WTC11 (cell line): Measurements from ENCODE around the gene STK32C. TPM values are rescaled to one million over a fixed set of nuclear protein-coding genes. Genes with fewer than 3 reads are reported as not detected.

Experiments used
- ATAC-seq: fragments of 200-7000 bp; cut with Tn5 transposase; 2 replicates; pipeline ENCODE4 v1.10.0; 2021; ENCODE audit warnings: mild to moderate bottlenecking, moderate library complexity
- CTCF ChIA-PET: fragments of 300-600 bp; sonication (Branson Sonifier 250); formaldehyde crosslinking; loops from one replicate; lab custom pipeline; 2021; ENCODE audit warnings: antibody characterized with exemption; lab: Charles Lee
- POLR2A ChIA-PET: fragments of 350-600 bp; sonication (Branson Sonifier 250); formaldehyde crosslinking; loops from one replicate; lab custom pipeline; 2021; ENCODE audit warnings: antibody characterized with exemption; lab: Charles Lee
- DNase-seq: peaks from one replicate; pipeline ENCODE4 v3.0.0; 2021; ENCODE audit warnings: low spot score
- H3K27ac Mint-ChIP-seq: 2 replicates; pipeline ENCODE4 v1.8.0; 2021; ENCODE audit warnings: mixed read lengths
- H3K27me3 Mint-ChIP-seq: 2 replicates; pipeline ENCODE4 v1.8.0; 2021; ENCODE audit warnings: low read depth, mild to moderate bottlenecking, moderate library complexity, mixed read lengths
- H3K36me3 Mint-ChIP-seq: 2 replicates; pipeline ENCODE4 v1.8.0; 2021; ENCODE audit warnings: mixed read lengths
- H3K4me1 Mint-ChIP-seq: 2 replicates; pipeline ENCODE4 v1.8.0; 2022; ENCODE audit warnings: mixed read lengths
- H3K4me3 Mint-ChIP-seq: 2 replicates; pipeline ENCODE4 v1.8.0; 2021; ENCODE audit warnings: mild to moderate bottlenecking, moderate library complexity, mixed read lengths
- H3K9me3 Mint-ChIP-seq: 2 replicates; pipeline ENCODE4 v1.8.0; 2021; ENCODE audit warnings: mixed read lengths
- FOXJ3 ChIP-seq: sonication (generic); formaldehyde crosslinking; IDR thresholded peaks from 2 replicates; pipeline ENCODE4 v1.9.0; 2021; ENCODE audit warnings: missing genetic modification reagents, mild to moderate bottlenecking, borderline replicate concordance
- FOXK1 ChIP-seq: sonication (generic); formaldehyde crosslinking; IDR thresholded peaks from 2 replicates; pipeline ENCODE4 v1.8.0; 2022; ENCODE audit warnings: mild to moderate bottlenecking, moderate library complexity, missing genetic modification reagents
- IRF2 ChIP-seq: sonication (generic); formaldehyde crosslinking; IDR thresholded peaks from 2 replicates; pipeline ENCODE4 v1.8.0; 2022; ENCODE audit warnings: low read depth, missing genetic modification reagents, borderline replicate concordance
- NR1H2 ChIP-seq: sonication (generic); formaldehyde crosslinking; IDR thresholded peaks from 2 replicates; pipeline ENCODE4 v1.9.0; 2021; ENCODE audit warnings: mild to moderate bottlenecking, moderate library complexity, missing genetic modification reagents
- NR2C2 ChIP-seq: sonication (generic); formaldehyde crosslinking; IDR thresholded peaks from 2 replicates; pipeline ENCODE4 v1.8.0; 2022; ENCODE audit warnings: mild to moderate bottlenecking, missing genetic modification reagents
- PRRX2 ChIP-seq: fragments of 250-450 bp; sonication (Bioruptor Pico); IDR thresholded peaks from 2 replicates; pipeline ENCODE4 v1.8.0; 2021; ENCODE audit warnings: mild to moderate bottlenecking
- SMAD4 ChIP-seq: sonication (generic); formaldehyde crosslinking; IDR thresholded peaks from 2 replicates; pipeline ENCODE4 v1.8.0; 2022; ENCODE audit warnings: mild to moderate bottlenecking, missing genetic modification reagents
- SP1 ChIP-seq: sonication (generic); formaldehyde crosslinking; conservative IDR thresholded peaks from 2 replicates; pipeline ENCODE4 v1.8.1; 2022; ENCODE audit warnings: missing genetic modification reagents
- TCF7 ChIP-seq: sonication (generic); formaldehyde crosslinking; IDR thresholded peaks from 2 replicates; pipeline ENCODE4 v1.8.0; 2022; ENCODE audit warnings: mild to moderate bottlenecking, low read depth, missing genetic modification reagents, moderate library complexity
- TEAD4 ChIP-seq: sonication (generic); formaldehyde crosslinking; IDR thresholded peaks from 2 replicates; pipeline ENCODE4 v1.8.0; 2022; ENCODE audit warnings: mild to moderate bottlenecking, missing genetic modification reagents
- TP53 ChIP-seq: sonication (generic); formaldehyde crosslinking; IDR thresholded peaks from 2 replicates; pipeline ENCODE4 v1.8.1; 2023; ENCODE audit warnings: mild to moderate bottlenecking, missing genetic modification reagents
- ZNF416 ChIP-seq: fragments of 250-450 bp; sonication (Bioruptor Pico); IDR thresholded peaks from 2 replicates; pipeline ENCODE4 v1.9.0; 2021; ENCODE audit warnings: mild to moderate bottlenecking, inconsistent platforms
- total RNA-seq: library from RNA; stranded (reverse); gene quantifications from 3 replicates; pipeline ENCODE4 v1.2.3, GENCODE V29; 2021
- TF ChIP-seq, protein P1 (sequence below): sonication (generic); formaldehyde crosslinking; conservative IDR thresholded peaks from 2 replicates; pipeline ENCODE4 v1.8.1; 2023; ENCODE audit warnings: mild to moderate bottlenecking, low read depth, missing genetic modification reagents, moderate library complexity
- TF ChIP-seq, protein P2 (sequence below): sonication (generic); formaldehyde crosslinking; conservative IDR thresholded peaks from 2 replicates; pipeline ENCODE4 v1.8.1; 2022; ENCODE audit warnings: mild to moderate bottlenecking, missing genetic modification reagents
- TF ChIP-seq, protein P3 (sequence below): sonication (generic); formaldehyde crosslinking; IDR thresholded peaks from 2 replicates; pipeline ENCODE4 v1.8.1; 2023; ENCODE audit warnings: mild to moderate bottlenecking, missing genetic modification reagents
- TF ChIP-seq, protein P4 (sequence below): fragments of 250-450 bp; sonication (Bioruptor Pico); IDR thresholded peaks from 2 replicates; pipeline ENCODE4 v1.9.0; 2021; ENCODE audit warnings: mild to moderate bottlenecking, borderline replicate concordance
- TF ChIP-seq, protein P5 (sequence below): fragments of 250-450 bp; sonication (Bioruptor Pico); conservative IDR thresholded peaks from 2 replicates; pipeline ENCODE4 v1.9.0; 2021; ENCODE audit warnings: mild to moderate bottlenecking
- TF ChIP-seq, protein P6 (sequence below): sonication (generic); formaldehyde crosslinking; IDR thresholded peaks from 2 replicates; pipeline ENCODE4 v1.8.1; 2023; ENCODE audit warnings: mild to moderate bottlenecking, missing genetic modification reagents, borderline replicate concordance
- TF ChIP-seq, protein P7 (sequence below): sonication (generic); formaldehyde crosslinking; IDR thresholded peaks from 2 replicates; pipeline ENCODE4 v1.8.1; 2022; ENCODE audit warnings: missing genetic modification reagents, borderline replicate concordance

Gene STK32C
- total RNA-seq, 1 experiment from 2014 or later: 20.7 TPM

DNA sequence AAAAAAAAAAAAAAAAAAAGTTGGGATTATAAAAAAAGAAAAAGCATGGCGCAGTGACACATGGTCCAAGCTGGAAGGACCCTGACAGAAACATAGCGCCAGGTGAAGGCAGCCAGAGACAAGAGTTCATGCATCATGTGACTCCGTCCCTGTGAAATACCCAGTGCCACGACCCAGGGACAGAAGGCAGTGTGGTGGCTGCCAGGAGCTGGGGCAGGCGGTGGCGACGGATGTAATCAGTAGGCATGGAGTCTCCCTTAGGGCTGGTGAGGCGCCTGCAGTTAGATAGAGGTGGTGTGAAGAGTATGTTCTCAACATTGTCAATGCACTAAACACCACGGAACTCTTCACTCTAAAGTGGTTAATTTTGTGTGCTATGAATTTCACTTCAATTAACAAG is 43.9 kb downstream of the STK32C start:
- ATAC-seq: no peak
- H3K4me3 Mint-ChIP-seq: no peak overlapping the region
- CTCF ChIA-PET: no interaction called here
- peaks cover 16% of the 10 kb centered on the region for H3K9me3 Mint-ChIP-seq
- POLR2A ChIA-PET: interaction anchor here (0.6 kb wide), 1 partner anchor 98 kb away, joined by 3 read pairs; no protein-coding TSS in a partner anchor
- DNase-seq: no peak
- H3K4me1 Mint-ChIP-seq: peaks cover 7% of the 10 kb centered on the region
- TF ChIP-seq NR1H2 (CRISPR knock-in tag): no peak
- TF ChIP-seq SMAD4 (CRISPR knock-in tag): no peak
- TF ChIP-seq, protein P1, sequence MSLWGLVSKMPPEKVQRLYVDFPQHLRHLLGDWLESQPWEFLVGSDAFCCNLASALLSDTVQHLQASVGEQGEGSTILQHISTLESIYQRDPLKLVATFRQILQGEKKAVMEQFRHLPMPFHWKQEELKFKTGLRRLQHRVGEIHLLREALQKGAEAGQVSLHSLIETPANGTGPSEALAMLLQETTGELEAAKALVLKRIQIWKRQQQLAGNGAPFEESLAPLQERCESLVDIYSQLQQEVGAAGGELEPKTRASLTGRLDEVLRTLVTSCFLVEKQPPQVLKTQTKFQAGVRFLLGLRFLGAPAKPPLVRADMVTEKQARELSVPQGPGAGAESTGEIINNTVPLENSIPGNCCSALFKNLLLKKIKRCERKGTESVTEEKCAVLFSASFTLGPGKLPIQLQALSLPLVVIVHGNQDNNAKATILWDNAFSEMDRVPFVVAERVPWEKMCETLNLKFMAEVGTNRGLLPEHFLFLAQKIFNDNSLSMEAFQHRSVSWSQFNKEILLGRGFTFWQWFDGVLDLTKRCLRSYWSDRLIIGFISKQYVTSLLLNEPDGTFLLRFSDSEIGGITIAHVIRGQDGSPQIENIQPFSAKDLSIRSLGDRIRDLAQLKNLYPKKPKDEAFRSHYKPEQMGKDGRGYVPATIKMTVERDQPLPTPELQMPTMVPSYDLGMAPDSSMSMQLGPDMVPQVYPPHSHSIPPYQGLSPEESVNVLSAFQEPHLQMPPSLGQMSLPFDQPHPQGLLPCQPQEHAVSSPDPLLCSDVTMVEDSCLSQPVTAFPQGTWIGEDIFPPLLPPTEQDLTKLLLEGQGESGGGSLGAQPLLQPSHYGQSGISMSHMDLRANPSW (CRISPR knock-in tag): no peak
- TF ChIP-seq FOXK1 (CRISPR knock-in tag): no peak
- no peak for TF ChIP-seq TEAD4
- no peak for TF ChIP-seq TP53 (CRISPR knock-in tag)
- no peak for TF ChIP-seq NR2C2 (CRISPR knock-in tag)
- TF ChIP-seq, protein P2, sequence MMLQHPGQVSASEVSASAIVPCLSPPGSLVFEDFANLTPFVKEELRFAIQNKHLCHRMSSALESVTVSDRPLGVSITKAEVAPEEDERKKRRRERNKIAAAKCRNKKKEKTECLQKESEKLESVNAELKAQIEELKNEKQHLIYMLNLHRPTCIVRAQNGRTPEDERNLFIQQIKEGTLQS (CRISPR knock-in tag): no peak
- TF ChIP-seq TCF7: no peak
- TF ChIP-seq, protein P3, sequence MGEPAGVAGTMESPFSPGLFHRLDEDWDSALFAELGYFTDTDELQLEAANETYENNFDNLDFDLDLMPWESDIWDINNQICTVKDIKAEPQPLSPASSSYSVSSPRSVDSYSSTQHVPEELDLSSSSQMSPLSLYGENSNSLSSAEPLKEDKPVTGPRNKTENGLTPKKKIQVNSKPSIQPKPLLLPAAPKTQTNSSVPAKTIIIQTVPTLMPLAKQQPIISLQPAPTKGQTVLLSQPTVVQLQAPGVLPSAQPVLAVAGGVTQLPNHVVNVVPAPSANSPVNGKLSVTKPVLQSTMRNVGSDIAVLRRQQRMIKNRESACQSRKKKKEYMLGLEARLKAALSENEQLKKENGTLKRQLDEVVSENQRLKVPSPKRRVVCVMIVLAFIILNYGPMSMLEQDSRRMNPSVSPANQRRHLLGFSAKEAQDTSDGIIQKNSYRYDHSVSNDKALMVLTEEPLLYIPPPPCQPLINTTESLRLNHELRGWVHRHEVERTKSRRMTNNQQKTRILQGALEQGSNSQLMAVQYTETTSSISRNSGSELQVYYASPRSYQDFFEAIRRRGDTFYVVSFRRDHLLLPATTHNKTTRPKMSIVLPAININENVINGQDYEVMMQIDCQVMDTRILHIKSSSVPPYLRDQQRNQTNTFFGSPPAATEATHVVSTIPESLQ: no peak
- no peak for TF ChIP-seq PRRX2 (CRISPR knock-in tag)
- no peak for TF ChIP-seq ZNF416 (CRISPR knock-in tag)
- no peak for TF ChIP-seq FOXJ3 (CRISPR knock-in tag)
- TF ChIP-seq, protein P4, sequence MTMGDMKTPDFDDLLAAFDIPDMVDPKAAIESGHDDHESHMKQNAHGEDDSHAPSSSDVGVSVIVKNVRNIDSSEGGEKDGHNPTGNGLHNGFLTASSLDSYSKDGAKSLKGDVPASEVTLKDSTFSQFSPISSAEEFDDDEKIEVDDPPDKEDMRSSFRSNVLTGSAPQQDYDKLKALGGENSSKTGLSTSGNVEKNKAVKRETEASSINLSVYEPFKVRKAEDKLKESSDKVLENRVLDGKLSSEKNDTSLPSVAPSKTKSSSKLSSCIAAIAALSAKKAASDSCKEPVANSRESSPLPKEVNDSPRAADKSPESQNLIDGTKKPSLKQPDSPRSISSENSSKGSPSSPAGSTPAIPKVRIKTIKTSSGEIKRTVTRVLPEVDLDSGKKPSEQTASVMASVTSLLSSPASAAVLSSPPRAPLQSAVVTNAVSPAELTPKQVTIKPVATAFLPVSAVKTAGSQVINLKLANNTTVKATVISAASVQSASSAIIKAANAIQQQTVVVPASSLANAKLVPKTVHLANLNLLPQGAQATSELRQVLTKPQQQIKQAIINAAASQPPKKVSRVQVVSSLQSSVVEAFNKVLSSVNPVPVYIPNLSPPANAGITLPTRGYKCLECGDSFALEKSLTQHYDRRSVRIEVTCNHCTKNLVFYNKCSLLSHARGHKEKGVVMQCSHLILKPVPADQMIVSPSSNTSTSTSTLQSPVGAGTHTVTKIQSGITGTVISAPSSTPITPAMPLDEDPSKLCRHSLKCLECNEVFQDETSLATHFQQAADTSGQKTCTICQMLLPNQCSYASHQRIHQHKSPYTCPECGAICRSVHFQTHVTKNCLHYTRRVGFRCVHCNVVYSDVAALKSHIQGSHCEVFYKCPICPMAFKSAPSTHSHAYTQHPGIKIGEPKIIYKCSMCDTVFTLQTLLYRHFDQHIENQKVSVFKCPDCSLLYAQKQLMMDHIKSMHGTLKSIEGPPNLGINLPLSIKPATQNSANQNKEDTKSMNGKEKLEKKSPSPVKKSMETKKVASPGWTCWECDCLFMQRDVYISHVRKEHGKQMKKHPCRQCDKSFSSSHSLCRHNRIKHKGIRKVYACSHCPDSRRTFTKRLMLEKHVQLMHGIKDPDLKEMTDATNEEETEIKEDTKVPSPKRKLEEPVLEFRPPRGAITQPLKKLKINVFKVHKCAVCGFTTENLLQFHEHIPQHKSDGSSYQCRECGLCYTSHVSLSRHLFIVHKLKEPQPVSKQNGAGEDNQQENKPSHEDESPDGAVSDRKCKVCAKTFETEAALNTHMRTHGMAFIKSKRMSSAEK (CRISPR knock-in tag): no peak
- TF ChIP-seq, protein P5, sequence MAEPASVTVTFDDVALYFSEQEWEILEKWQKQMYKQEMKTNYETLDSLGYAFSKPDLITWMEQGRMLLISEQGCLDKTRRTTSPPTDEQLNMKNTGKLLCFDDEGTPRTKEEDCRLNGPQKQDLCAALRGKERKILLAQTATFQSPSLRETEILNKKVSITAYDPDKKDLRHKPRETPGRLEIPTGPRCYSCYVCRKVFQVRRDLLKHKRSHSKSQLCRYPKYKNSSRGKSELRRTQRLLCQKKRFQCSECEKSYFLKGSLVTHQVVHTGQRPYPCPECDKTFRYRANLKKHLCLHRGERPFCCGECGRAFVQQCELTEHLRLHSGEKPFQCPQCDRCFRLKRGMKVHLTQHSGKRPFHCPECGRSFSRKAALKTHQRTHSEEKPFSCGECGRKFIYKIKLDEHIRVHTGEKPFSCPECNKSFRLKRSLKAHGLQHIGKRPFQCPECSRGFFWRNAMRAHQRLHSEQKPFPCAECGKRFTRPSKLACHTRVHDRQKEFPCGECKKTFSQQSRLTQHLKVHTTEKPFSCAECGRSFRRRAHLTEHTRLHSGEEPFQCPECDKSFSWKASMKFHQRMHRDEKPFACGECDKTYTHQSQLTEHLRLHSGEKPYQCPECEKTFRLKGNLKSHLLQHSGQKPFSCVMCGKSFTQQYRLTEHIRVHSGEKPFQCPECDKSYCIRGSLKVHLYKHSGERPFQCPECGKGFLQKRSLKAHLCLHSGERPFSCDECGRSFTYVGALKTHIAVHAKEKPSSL (CRISPR knock-in tag): no peak
- TF ChIP-seq IRF2 (CRISPR knock-in tag): no peak
- TF ChIP-seq, protein P6, sequence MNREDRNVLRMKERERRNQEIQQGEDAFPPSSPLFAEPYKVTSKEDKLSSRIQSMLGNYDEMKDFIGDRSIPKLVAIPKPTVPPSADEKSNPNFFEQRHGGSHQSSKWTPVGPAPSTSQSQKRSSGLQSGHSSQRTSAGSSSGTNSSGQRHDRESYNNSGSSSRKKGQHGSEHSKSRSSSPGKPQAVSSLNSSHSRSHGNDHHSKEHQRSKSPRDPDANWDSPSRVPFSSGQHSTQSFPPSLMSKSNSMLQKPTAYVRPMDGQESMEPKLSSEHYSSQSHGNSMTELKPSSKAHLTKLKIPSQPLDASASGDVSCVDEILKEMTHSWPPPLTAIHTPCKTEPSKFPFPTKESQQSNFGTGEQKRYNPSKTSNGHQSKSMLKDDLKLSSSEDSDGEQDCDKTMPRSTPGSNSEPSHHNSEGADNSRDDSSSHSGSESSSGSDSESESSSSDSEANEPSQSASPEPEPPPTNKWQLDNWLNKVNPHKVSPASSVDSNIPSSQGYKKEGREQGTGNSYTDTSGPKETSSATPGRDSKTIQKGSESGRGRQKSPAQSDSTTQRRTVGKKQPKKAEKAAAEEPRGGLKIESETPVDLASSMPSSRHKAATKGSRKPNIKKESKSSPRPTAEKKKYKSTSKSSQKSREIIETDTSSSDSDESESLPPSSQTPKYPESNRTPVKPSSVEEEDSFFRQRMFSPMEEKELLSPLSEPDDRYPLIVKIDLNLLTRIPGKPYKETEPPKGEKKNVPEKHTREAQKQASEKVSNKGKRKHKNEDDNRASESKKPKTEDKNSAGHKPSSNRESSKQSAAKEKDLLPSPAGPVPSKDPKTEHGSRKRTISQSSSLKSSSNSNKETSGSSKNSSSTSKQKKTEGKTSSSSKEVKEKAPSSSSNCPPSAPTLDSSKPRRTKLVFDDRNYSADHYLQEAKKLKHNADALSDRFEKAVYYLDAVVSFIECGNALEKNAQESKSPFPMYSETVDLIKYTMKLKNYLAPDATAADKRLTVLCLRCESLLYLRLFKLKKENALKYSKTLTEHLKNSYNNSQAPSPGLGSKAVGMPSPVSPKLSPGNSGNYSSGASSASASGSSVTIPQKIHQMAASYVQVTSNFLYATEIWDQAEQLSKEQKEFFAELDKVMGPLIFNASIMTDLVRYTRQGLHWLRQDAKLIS (CRISPR knock-in tag): no peak
- TF ChIP-seq, protein P7, sequence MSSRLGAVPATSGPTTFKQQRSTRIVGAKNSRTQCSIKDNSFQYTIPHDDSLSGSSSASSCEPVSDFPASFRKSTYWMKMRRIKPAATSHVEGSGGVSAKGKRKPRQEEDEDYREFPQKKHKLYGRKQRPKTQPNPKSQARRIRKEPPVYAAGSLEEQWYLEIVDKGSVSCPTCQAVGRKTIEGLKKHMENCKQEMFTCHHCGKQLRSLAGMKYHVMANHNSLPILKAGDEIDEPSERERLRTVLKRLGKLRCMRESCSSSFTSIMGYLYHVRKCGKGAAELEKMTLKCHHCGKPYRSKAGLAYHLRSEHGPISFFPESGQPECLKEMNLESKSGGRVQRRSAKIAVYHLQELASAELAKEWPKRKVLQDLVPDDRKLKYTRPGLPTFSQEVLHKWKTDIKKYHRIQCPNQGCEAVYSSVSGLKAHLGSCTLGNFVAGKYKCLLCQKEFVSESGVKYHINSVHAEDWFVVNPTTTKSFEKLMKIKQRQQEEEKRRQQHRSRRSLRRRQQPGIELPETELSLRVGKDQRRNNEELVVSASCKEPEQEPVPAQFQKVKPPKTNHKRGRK (CRISPR knock-in tag): no peak
- no peak for TF ChIP-seq SP1 (CRISPR knock-in tag)
- peaks cover 17% of the 10 kb centered on the region for H3K36me3 Mint-ChIP-seq
- no peaks in the 10 kb centered on the region for H3K27me3 Mint-ChIP-seq
- H3K27ac Mint-ChIP-seq: no peak overlapping the region
